Fibroblast of lung (primary cell): ENCODE measurements around the gene TRIM67. TPM values are rescaled to one million over a fixed set of nuclear protein-coding genes. Genes with fewer than 3 reads are reported as not detected.

ENCODE experiments used
- DNase-seq, 2 donors: peaks; one replicate each; pipeline versions ENCODE4 v3.0.0 to v3.0.0-alpha.2; 2010; ENCODE audit warnings: low read depth in 2 of 2
- H2AFZ ChIP-seq: 2 replicates; pipeline ENCODE4 v1.5.1; 2012; ENCODE audit warnings: low read length, control low read depth, inconsistent platforms
- H3K27ac ChIP-seq: 2 replicates; pipeline ENCODE4 v1.5.1; 2011; ENCODE audit warnings: low read length, control low read depth; ENCODE audit not compliant: insufficient read depth
- H3K27me3 ChIP-seq: 2 replicates; pipeline ENCODE4 v1.5.1; 2011; ENCODE audit warnings: mild to moderate bottlenecking, low read length; ENCODE audit not compliant: control insufficient read depth, insufficient read depth
- H3K36me3 ChIP-seq: 2 replicates; pipeline ENCODE4 v1.5.1; 2011; ENCODE audit warnings: low read length; ENCODE audit not compliant: control insufficient read depth, insufficient read depth
- H3K4me1 ChIP-seq: 2 replicates; pipeline ENCODE4 v1.5.1; 2011; ENCODE audit warnings: low read length; ENCODE audit not compliant: control insufficient read depth, insufficient read depth; ENCODE audit errors: extremely low read depth
- H3K4me2 ChIP-seq: 2 replicates; pipeline ENCODE4 v1.5.1; 2011; ENCODE audit warnings: low read length, control low read depth; ENCODE audit not compliant: insufficient read depth; ENCODE audit errors: extremely low read depth
- H3K4me3 ChIP-seq, 4 experiments: fragments of 200-600 bp in 1 of 4; sonication (generic) in 1 of 4; replicated peaks in 1 of 4; 2 replicates each; pipeline ENCODE4 v1.5.1; 2011 to 2016; ENCODE audit warnings: low read length in 4 of 4, low read depth in 3 of 4, mild to moderate bottlenecking in 3 of 4, control low read depth in 2 of 4, inconsistent platforms in 1 of 4, mixed read lengths in 1 of 4; ENCODE audit not compliant: insufficient read depth in 1 of 4; ENCODE audit errors: control extremely low read depth in 1 of 4
- H3K79me2 ChIP-seq: 2 replicates; pipeline ENCODE4 v1.5.1; 2012; ENCODE audit warnings: mild to moderate bottlenecking, low read length, inconsistent platforms; ENCODE audit not compliant: control insufficient read depth, insufficient read depth
- H3K9ac ChIP-seq: 2 replicates; pipeline ENCODE4 v1.5.1; 2011; ENCODE audit warnings: mild to moderate bottlenecking, low read length, control low read depth; ENCODE audit not compliant: insufficient read depth
- H3K9me3 ChIP-seq: 2 replicates; pipeline ENCODE4 v1.5.1; 2012; ENCODE audit warnings: low read depth, low read length; ENCODE audit not compliant: control insufficient read depth, insufficient read depth
- H4K20me1 ChIP-seq: 2 replicates; pipeline ENCODE4 v1.5.1; 2011; ENCODE audit warnings: low read length; ENCODE audit not compliant: control insufficient read depth, insufficient read depth; ENCODE audit errors: extremely low read depth
- EZH2 ChIP-seq: IDR thresholded peaks from 2 replicates; pipeline ENCODE4 v1.5.1; 2012; ENCODE audit warnings: low read length, control low read depth, mild to moderate bottlenecking; ENCODE audit errors: missing control alignments
- polyA plus RNA-seq, 2 donors: library from polyadenylated mRNA; depleted of rRNA in 1 of 2; stranded (reverse) in 1 of 2; unstranded in 1 of 2; fragments of >200 nt; gene quantifications; 2 replicates each; pipeline ENCODE4 v1.2.1, GENCODE V29; 2011 to 2012; ENCODE audit warnings: missing spikeins in 1 of 2
- total RNA-seq: library from RNA; depleted of rRNA; stranded (reverse); fragments of >200 nt; gene quantifications from 2 replicates; pipeline ENCODE4 v1.2.1, GENCODE V29; 2014
- TF ChIP-seq, protein P1 (sequence below), 2 donors: IDR thresholded peaks in 1 of 2; conservative IDR thresholded peaks in 1 of 2; 1 replicate in 1 of 2; 2 replicates in 1 of 2; pipeline ENCODE4 v1.5.1; 2011 to 2012; ENCODE audit warnings: low read length in 2 of 2, control low read depth in 1 of 2, inconsistent platforms in 1 of 2, low read depth in 1 of 2, mild to moderate bottlenecking in 1 of 2

The TRIM67 gene
- total and polyA plus RNA-seq, 2 donors (not counting 1 experiment from before 2014, with no cell fraction given): 0.02 to 0.17 TPM

DNA sequence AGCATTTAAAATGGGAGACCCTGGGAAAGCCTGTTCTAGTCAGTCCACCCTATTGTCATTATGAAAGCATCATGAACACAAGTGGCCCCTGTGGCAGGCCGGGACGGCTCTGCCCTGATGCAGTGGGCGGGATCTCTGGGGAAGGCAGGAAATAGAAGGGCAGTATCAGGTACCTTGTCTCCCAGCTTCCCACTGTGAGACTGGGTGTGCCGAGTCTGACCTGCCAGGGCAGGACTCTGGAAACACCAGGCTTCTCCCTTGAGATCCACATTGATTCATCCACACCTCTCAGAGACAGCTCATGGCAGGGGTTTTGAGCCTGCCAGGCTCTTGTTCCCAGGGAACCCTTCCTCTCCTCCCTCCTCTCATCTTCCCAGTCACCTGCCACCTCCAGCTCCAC is 54.6 kb downstream of the TRIM67 start:
- no peak for DNase-seq
- Histone ChIP-seq H3K27me3 (no peaks in the 10 kb centered on the region), H3K9me3 (no peaks in the 10 kb centered on the region), H3K79me2 (no peaks in the 10 kb centered on the region), H3K9ac (no peak overlapping the region), H3K4me3 (no peak overlapping the region), H3K36me3 (no peaks in the 10 kb centered on the region), H3K4me2 (no peak overlapping the region), H3K4me1 (no peaks in the 10 kb centered on the region), H2AFZ (no peak overlapping the region), H4K20me1 (no peaks in the 10 kb centered on the region), H3K27ac (no peak overlapping the region)
- TF ChIP-seq, protein P1, sequence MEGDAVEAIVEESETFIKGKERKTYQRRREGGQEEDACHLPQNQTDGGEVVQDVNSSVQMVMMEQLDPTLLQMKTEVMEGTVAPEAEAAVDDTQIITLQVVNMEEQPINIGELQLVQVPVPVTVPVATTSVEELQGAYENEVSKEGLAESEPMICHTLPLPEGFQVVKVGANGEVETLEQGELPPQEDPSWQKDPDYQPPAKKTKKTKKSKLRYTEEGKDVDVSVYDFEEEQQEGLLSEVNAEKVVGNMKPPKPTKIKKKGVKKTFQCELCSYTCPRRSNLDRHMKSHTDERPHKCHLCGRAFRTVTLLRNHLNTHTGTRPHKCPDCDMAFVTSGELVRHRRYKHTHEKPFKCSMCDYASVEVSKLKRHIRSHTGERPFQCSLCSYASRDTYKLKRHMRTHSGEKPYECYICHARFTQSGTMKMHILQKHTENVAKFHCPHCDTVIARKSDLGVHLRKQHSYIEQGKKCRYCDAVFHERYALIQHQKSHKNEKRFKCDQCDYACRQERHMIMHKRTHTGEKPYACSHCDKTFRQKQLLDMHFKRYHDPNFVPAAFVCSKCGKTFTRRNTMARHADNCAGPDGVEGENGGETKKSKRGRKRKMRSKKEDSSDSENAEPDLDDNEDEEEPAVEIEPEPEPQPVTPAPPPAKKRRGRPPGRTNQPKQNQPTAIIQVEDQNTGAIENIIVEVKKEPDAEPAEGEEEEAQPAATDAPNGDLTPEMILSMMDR (conservative IDR thresholded peaks at IDR 0.05 in 1 of 2, IDR thresholded peaks at IDR 0.05 in 1 of 2; ENCODE audit: low read depth in 1 of 2, low read length in 2 of 2): no peak
- TF ChIP-seq EZH2: no peak

DNA sequence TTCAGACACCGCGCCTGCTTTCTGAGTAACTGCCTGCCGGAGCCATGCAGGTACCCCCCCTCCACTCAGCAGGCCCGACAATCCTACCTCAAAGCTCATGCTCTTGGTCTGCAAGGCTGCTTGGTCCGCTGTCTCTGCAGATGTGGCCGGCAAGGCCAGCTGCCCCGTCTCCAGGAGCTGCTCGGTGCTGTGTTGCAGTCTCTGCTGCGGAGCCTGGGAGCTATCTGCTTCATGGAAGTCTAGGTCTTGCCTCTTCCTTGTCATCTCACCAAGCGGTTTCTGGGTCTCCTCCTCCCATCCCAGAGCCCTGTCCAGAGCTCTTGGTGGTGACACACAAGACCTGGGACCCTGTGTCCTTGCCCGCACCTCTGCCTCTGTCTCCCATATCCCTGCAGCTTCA is 55.2 kb downstream of the TRIM67 start:
- TF ChIP-seq, protein P1 (conservative IDR thresholded peaks at IDR 0.05 in 1 of 2, IDR thresholded peaks at IDR 0.05 in 1 of 2; ENCODE audit: low read depth in 1 of 2, low read length in 2 of 2): no peak
- no peak for TF ChIP-seq EZH2
- H3K4me2 ChIP-seq: no peak overlapping the region
- no peaks in the 10 kb centered on the region for H3K79me2 ChIP-seq
- H3K9me3 ChIP-seq: no peaks in the 10 kb centered on the region
- no peaks in the 10 kb centered on the region for H3K27me3 ChIP-seq
- H3K36me3 ChIP-seq: no peaks in the 10 kb centered on the region
- H4K20me1 ChIP-seq: no peaks in the 10 kb centered on the region
- no peaks in the 10 kb centered on the region for H3K4me1 ChIP-seq
- H2AFZ ChIP-seq: no peak overlapping the region
- no peak overlapping the region for H3K9ac ChIP-seq
- no peak overlapping the region for H3K27ac ChIP-seq
- no peak overlapping the region for H3K4me3 ChIP-seq
- DNase-seq: no peak

GRCh38 chr1:231218078-231218477 is 56.2 kb downstream of the TRIM67 start:
- Histone ChIP-seq H3K27ac (no peak overlapping the region), H3K4me2 (no peak overlapping the region), H3K9me3 (no peaks in the 10 kb centered on the region), H3K4me3 (no peak overlapping the region), H3K79me2 (no peaks in the 10 kb centered on the region), H3K9ac (no peak overlapping the region), H4K20me1 (no peaks in the 10 kb centered on the region), H3K4me1 (no peaks in the 10 kb centered on the region), H3K36me3 (peaks cover 2% of the 10 kb centered on the region), H2AFZ (no peak overlapping the region), H3K27me3 (no peaks in the 10 kb centered on the region)
- TF ChIP-seq, protein P1 (conservative IDR thresholded peaks at IDR 0.05 in 1 of 2, IDR thresholded peaks at IDR 0.05 in 1 of 2; ENCODE audit: low read depth in 1 of 2, low read length in 2 of 2): no peak
- TF ChIP-seq EZH2: no peak
- no peak for DNase-seq
